Naive thymus-derived CD4-positive, alpha-beta T cell (primary cell): ENCODE measurements around the gene SULT1E1. TPM values are rescaled to one million over a fixed set of nuclear protein-coding genes. Genes with fewer than 3 reads are reported as not detected.
A peak's percentile ranks its signal among the peaks of the same experiment; 100 is the strongest.

ENCODE experiments used
- ATAC-seq: fragments of 150-1000 bp; cut with Tn5 transposase; 2 replicates; pipeline ENCODE4 v1.10.0; 2021; ENCODE audit warnings: mild to moderate bottlenecking, moderate library complexity
- CTCF ChIA-PET: fragments of 350-600 bp; sonication (Branson Sonifier 250); formaldehyde crosslinking; loops from one replicate; lab custom pipeline; 2021; ENCODE audit warnings: antibody characterized with exemption; lab: Charles Lee
- POLR2A ChIA-PET: fragments of 350-600 bp; sonication (Branson Sonifier 250); formaldehyde crosslinking; loops from one replicate; lab custom pipeline; 2021; ENCODE audit warnings: antibody characterized with exemption, inconsistent platforms; lab: Charles Lee
- DNase-seq, 9 donors: peaks; one replicate each; pipeline versions ENCODE4 v3.0.0 to v3.0.0-alpha.2; 2020 to 2022; ENCODE audit warnings: mixed read lengths in 1 of 9
- H3K27ac ChIP-seq: one replicate; pipeline ENCODE4 v1.7.0; 2013; ENCODE audit warnings: mild to moderate bottlenecking, low read depth, low read length, moderate library complexity
- H3K27me3 ChIP-seq, 2 donors: one replicate each; pipeline ENCODE4 v1.7.0; 2013; ENCODE audit warnings: low read length in 2 of 2, mild to moderate bottlenecking in 2 of 2, moderate library complexity in 2 of 2; ENCODE audit not compliant: control insufficient read depth in 2 of 2, insufficient read depth in 2 of 2
- H3K36me3 ChIP-seq, 3 experiments: 1 replicate in 2 of 3; 2 replicates in 1 of 3; pipeline ENCODE4 v1.7.0; 2013; ENCODE audit warnings: low read length in 3 of 3, mild to moderate bottlenecking in 3 of 3, moderate library complexity in 1 of 3; ENCODE audit not compliant: insufficient read depth in 3 of 3, control insufficient read depth in 2 of 3
- H3K4me1 ChIP-seq, 2 donors: one replicate each; pipeline ENCODE4 v1.7.0; 2013; ENCODE audit warnings: low read length in 2 of 2, mild to moderate bottlenecking in 2 of 2, moderate library complexity in 1 of 2; ENCODE audit not compliant: control insufficient read depth in 2 of 2, insufficient read depth in 2 of 2
- H3K4me3 ChIP-seq: 2 replicates; pipeline ENCODE4 v1.7.0; 2013; ENCODE audit warnings: mild to moderate bottlenecking, low read length
- H3K9me3 ChIP-seq, 3 experiments: 1 replicate in 2 of 3; 2 replicates in 1 of 3; pipeline ENCODE4 v1.7.0; 2013; ENCODE audit warnings: low read length in 3 of 3; ENCODE audit not compliant: control insufficient read depth in 2 of 3
- H3K27ac Mint-ChIP-seq, 9 donors: one replicate each; pipeline ENCODE4 v1.8.0; 2020 to 2022; ENCODE audit warnings: mixed read lengths in 9 of 9, mild to moderate bottlenecking in 8 of 9, moderate library complexity in 5 of 9, inconsistent platforms in 2 of 9
- H3K27me3 Mint-ChIP-seq, 5 donors: one replicate each; pipeline ENCODE4 v1.8.0; 2021 to 2022; ENCODE audit warnings: mixed read lengths in 5 of 5, mild to moderate bottlenecking in 1 of 5
- H3K36me3 Mint-ChIP-seq, 5 donors: one replicate each; pipeline ENCODE4 v1.8.0; 2020 to 2022; ENCODE audit warnings: mixed read lengths in 5 of 5, mild to moderate bottlenecking in 3 of 5, inconsistent platforms in 1 of 5
- H3K4me1 Mint-ChIP-seq, 7 donors: one replicate each; pipeline ENCODE4 v1.8.0; 2020 to 2022; ENCODE audit warnings: mixed read lengths in 7 of 7, mild to moderate bottlenecking in 3 of 7, inconsistent platforms in 1 of 7
- H3K4me3 Mint-ChIP-seq, 10 donors: one replicate each; pipeline ENCODE4 v1.8.0; 2020 to 2022; ENCODE audit warnings: mild to moderate bottlenecking in 10 of 10, mixed read lengths in 10 of 10, moderate library complexity in 6 of 10, inconsistent platforms in 2 of 10
- H3K9me3 Mint-ChIP-seq, 11 donors: one replicate each; pipeline ENCODE4 v1.8.0; 2020 to 2022; ENCODE audit warnings: mixed read lengths in 11 of 11, mild to moderate bottlenecking in 4 of 11, inconsistent platforms in 1 of 11, moderate library complexity in 1 of 11
- intact Hi-C, 2 donors: fragments of 100-400 bp; cut with micrococcal nuclease; formaldehyde crosslinking; loops; one replicate each; pipeline ENCODE4 v1.15.1; 2023
- polyA plus RNA-seq, 2 donors: library from polyadenylated mRNA; unstranded; fragments of 300-500 nt; fragmentation: Illumina TruSeq; gene quantifications; one replicate each; pipeline ENCODE4 v1.2.3, GENCODE V29; 2021
- total RNA-seq, 6 experiments: library from RNA in 5 of 6; stranded (reverse) in 5 of 6; gene quantifications; 1 replicate in 5 of 6; 2 replicates in 1 of 6; pipeline ENCODE4 v1.2.3 and lab custom pipeline; 2021 to 2026

SULT1E1 gene
- total and polyA plus RNA-seq, 7 experiments from 2014 or later: not detected

GRCh38 chr4:69855822-69856221 is 4.1 kb downstream of the SULT1E1 start:
- ChIA-PET POLR2A (no interaction called here), CTCF (no interaction called here)
- H3K4me3 ChIP-seq: no peak overlapping the region
- Mint-ChIP-seq H3K36me3 (peaks cover 0 to 6% (median 0%) of the 10 kb centered on the region in 5 donors), H3K9me3 (peaks cover 0 to 10% (median 2%) of the 10 kb centered on the region in 11 donors), H3K4me1 (no peaks in the 10 kb centered on the region), H3K27me3 (peaks cover 0 to 7% (median 2%) of the 10 kb centered on the region in 5 donors), H3K27ac (no peak overlapping the region), H3K4me3 (no peak overlapping the region)
- H3K27me3 ChIP-seq: no peaks in the 10 kb centered on the region
- no peaks in the 10 kb centered on the region for H3K9me3 ChIP-seq
- no peaks in the 10 kb centered on the region for H3K36me3 ChIP-seq
- no peaks in the 10 kb centered on the region for H3K4me1 ChIP-seq
- ATAC-seq: no peak
- no peak overlapping the region for H3K27ac ChIP-seq
- intact Hi-C loops: no loop called here
- DNase-seq: no peak

DNA sequence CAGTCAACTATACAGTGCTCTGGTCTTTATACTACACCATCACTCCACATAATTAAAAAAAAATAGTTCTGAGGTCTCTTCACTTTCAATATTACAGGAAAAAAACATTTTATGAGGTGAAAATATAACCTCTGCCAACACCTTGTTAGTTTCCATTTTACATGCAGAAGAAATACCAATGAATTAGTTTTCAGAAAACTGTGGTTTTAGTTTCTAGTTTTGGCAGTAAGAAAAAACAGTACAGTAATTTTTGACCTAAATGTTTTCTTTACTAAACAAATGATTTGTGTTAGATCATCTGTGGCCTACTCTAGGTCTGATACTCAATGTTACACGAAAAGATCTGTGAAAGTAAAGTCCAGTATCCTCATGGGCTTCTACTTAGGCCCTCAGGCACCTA is 10.0 kb downstream of the SULT1E1 start:
- Mint-ChIP-seq H3K27ac (no peak overlapping the region), H3K4me3 (no peak overlapping the region), H3K27me3 (peaks cover 0 to 7% (median 2%) of the 10 kb centered on the region in 5 donors), H3K9me3 (peaks cover 0 to 10% (median 2%) of the 10 kb centered on the region in 11 donors), H3K36me3 (peaks cover 0 to 6% (median 0%) of the 10 kb centered on the region in 5 donors), H3K4me1 (peaks cover 0 to 6% (median 0%) of the 10 kb centered on the region in 7 donors)
- intact Hi-C loops: no loop called here
- no peak for DNase-seq
- no peak overlapping the region for H3K27ac ChIP-seq
- ATAC-seq: no peak
- no peaks in the 10 kb centered on the region for H3K4me1 ChIP-seq
- H3K9me3 ChIP-seq: no peaks in the 10 kb centered on the region
- no peaks in the 10 kb centered on the region for H3K36me3 ChIP-seq
- CTCF ChIA-PET: interaction anchor here (0.9 kb wide), 1 partner anchor 27 kb away, joined by 3 read pairs; no protein-coding TSS in a partner anchor
- POLR2A ChIA-PET: no interaction called here
- H3K27me3 ChIP-seq: no peaks in the 10 kb centered on the region
- no peak overlapping the region for H3K4me3 ChIP-seq

DNA sequence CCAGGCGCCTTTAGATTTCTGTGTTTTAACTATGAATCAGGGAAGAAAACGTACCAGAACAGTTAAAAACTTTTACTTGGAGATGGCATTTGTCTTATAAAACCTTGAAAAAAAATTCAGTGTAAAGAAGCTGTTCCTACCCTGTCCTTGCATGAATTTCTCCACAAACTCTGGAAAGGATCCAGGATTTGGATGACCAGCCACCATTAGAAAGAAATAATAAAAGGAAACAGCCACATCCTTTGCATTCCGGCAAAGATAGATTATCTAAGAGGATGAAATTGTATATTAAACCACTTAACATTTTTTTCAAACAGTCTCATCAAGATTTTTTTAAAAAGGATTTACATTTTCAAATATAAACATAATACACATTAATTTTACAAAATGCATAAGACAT is 10.6 kb downstream of the SULT1E1 start:
- Mint-ChIP-seq H3K9me3 (peaks cover 0 to 10% (median 2%) of the 10 kb centered on the region in 11 donors), H3K27me3 (peaks cover 0 to 7% (median 2%) of the 10 kb centered on the region in 5 donors), H3K4me1 (peaks cover 0 to 6% (median 0%) of the 10 kb centered on the region in 7 donors), H3K27ac (no peak overlapping the region), H3K36me3 (peaks cover 0 to 6% (median 0%) of the 10 kb centered on the region in 5 donors), H3K4me3 (no peak overlapping the region)
- DNase-seq (no peak), ATAC-seq (no peak)
- Histone ChIP-seq H3K4me3 (no peak overlapping the region), H3K36me3 (no peaks in the 10 kb centered on the region), H3K9me3 (no peaks in the 10 kb centered on the region), H3K4me1 (no peaks in the 10 kb centered on the region), H3K27me3 (no peaks in the 10 kb centered on the region), H3K27ac (no peak overlapping the region)
- POLR2A ChIA-PET: no interaction called here
- intact Hi-C loops: no loop called here
- CTCF ChIA-PET: no interaction called here

GRCh38 chr4:69848028-69848427 is 11.9 kb downstream of the SULT1E1 start:
- Histone ChIP-seq H3K4me1 (no peaks in the 10 kb centered on the region), H3K36me3 (no peaks in the 10 kb centered on the region), H3K4me3 (no peak overlapping the region), H3K9me3 (no peaks in the 10 kb centered on the region), H3K27ac (no peak overlapping the region), H3K27me3 (no peaks in the 10 kb centered on the region)
- Mint-ChIP-seq H3K4me1 (peaks cover 0 to 7% (median 0%) of the 10 kb centered on the region in 7 donors), H3K36me3 (peaks cover 0 to 6% (median 0%) of the 10 kb centered on the region in 5 donors), H3K27ac (no peak overlapping the region), H3K27me3 (peaks cover 0 to 7% (median 0%) of the 10 kb centered on the region in 5 donors), H3K4me3 (no peak overlapping the region), H3K9me3 (peaks cover 0 to 10% (median 2%) of the 10 kb centered on the region in 11 donors)
- ChIA-PET CTCF (no interaction called here), POLR2A (no interaction called here)
- no peak for ATAC-seq
- DNase-seq: no peak
- intact Hi-C loops: no loop called here

DNA sequence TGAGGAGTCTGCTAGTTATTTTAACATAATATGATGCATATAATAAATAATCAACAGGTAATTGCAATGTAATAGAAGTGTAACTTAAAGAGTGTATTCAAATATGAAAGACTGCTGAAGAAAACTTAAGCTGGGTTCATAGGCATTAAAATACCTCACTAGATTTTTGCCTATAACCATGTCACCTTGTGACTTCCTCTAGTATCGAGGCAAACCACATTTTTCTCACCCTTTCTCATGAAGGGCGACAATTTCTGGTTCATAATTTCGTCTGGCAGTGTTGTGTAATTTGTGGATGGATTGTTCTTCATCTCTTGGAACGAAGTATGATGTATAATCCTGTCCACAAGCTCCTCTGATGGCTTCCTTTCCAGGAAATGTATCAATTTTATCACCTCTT is 16.0 kb downstream of the SULT1E1 start:
- no peaks in the 10 kb centered on the region for H3K27me3 ChIP-seq
- Mint-ChIP-seq H3K36me3 (no peaks in the 10 kb centered on the region), H3K4me1 (peaks cover 0 to 4% (median 0%) of the 10 kb centered on the region in 7 donors), H3K27ac (no peak overlapping the region), H3K27me3 (peaks cover 0 to 2% (median 0%) of the 10 kb centered on the region in 5 donors), H3K9me3 (no peaks in the 10 kb centered on the region), H3K4me3 (no peak overlapping the region)
- intact Hi-C loops: no loop called here
- no peaks in the 10 kb centered on the region for H3K36me3 ChIP-seq
- H3K4me1 ChIP-seq: no peaks in the 10 kb centered on the region
- CTCF ChIA-PET: no interaction called here
- ATAC-seq: peak; percentile 27
- H3K4me3 ChIP-seq: no peak overlapping the region
- H3K27ac ChIP-seq: no peak overlapping the region
- POLR2A ChIA-PET: interaction anchor here (2.2 kb wide), 1 partner anchor 13 kb away, joined by 5 read pairs; no protein-coding TSS in a partner anchor
- no peak for DNase-seq
- no peaks in the 10 kb centered on the region for H3K9me3 ChIP-seq

- no peaks in the 10 kb centered on the region for H3K4me1 ChIP-seq
- H3K4me3 ChIP-seq: no peak overlapping the region
- H3K9me3 ChIP-seq: no peaks in the 10 kb centered on the region
- H3K27me3 ChIP-seq: no peaks in the 10 kb centered on the region
- POLR2A ChIA-PET: interaction anchor here (2.2 kb wide), 1 partner anchor 12 kb away, joined by 5 read pairs; no protein-coding TSS in a partner anchor
- H3K4me1 Mint-ChIP-seq: peaks cover 0 to 4% (median 0%) of the 10 kb centered on the region in 7 donors
- no peaks in the 10 kb centered on the region for H3K36me3 ChIP-seq
- H3K4me3 Mint-ChIP-seq: no peak overlapping the region
- H3K9me3 Mint-ChIP-seq: no peaks in the 10 kb centered on the region
- H3K27ac ChIP-seq: no peak overlapping the region
- no peak for DNase-seq
- ATAC-seq: no peak
- H3K27ac Mint-ChIP-seq: no peak overlapping the region
- H3K27me3 Mint-ChIP-seq: peaks cover 0 to 2% (median 0%) of the 10 kb centered on the region in 5 donors
- CTCF ChIA-PET: no interaction called here
- intact Hi-C loops: no loop called here
- no peaks in the 10 kb centered on the region for H3K36me3 Mint-ChIP-seq
Observed at GRCh38 chr4:69843301-69843700, 16.6 kb downstream of the SULT1E1 start.

DNA sequence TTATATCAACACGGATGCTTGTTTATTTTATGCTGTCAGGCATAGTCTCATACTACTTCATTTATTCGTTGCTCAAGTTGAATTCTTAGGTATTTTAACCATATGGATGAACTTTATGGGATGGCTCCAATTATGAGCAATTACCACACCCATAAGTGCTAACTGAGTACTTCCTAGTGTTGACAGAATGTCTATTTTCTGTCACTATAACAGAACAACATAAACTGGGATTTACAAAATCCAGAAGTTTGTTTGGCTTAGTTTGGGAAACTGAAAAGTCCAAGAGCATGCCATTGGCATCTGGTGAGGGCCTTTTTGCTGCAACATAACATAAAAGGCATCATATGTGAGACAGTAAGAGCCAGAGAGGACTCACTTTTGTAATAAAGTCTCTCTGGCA is 21.0 kb downstream of the SULT1E1 start:
- Mint-ChIP-seq H3K9me3 (no peaks in the 10 kb centered on the region), H3K27me3 (peaks cover 0 to 4% (median 0%) of the 10 kb centered on the region in 5 donors), H3K4me1 (peaks cover 0 to 6% (median 6%) of the 10 kb centered on the region in 7 donors), H3K27ac (no peak overlapping the region), H3K36me3 (no peaks in the 10 kb centered on the region), H3K4me3 (no peak overlapping the region)
- H3K9me3 ChIP-seq: no peaks in the 10 kb centered on the region
- H3K36me3 ChIP-seq: no peaks in the 10 kb centered on the region
- H3K27ac ChIP-seq: no peak overlapping the region
- intact Hi-C loops: no loop called here
- ATAC-seq (no peak), DNase-seq (no peak)
- CTCF ChIA-PET: no interaction called here
- H3K4me3 ChIP-seq: no peak overlapping the region
- POLR2A ChIA-PET: no interaction called here
- no peaks in the 10 kb centered on the region for H3K4me1 ChIP-seq
- no peaks in the 10 kb centered on the region for H3K27me3 ChIP-seq
